Measurements from ENCODE around the gene KIDINS220. TPM values are rescaled to one million over a fixed set of nuclear protein-coding genes. Genes with fewer than 3 reads are reported as not detected.

Gene KIDINS220
- total RNA-seq, 1 donor from 2014 or later, result 96.7 TPM

DNA sequence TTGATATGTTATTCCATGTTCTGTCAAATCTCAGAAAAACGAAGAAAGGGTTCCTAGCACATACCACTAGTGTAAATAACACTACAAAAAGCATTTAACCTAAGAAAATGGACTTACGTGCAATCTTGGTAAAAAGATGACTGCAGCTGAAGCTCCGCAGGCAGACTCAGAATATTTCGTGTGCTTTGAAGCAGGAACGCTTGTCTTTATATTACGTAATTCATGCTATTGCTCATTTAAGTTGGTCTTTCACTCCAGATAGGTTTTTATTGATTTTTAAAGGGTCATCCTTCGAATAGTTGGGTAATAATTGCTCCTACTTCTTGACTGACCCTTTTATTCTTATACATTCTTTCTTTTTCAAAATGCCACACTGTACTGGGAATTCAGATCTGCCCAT, 111.6 kb downstream of the KIDINS220 start:
- Mint-ChIP-seq H3K4me1 (ENCODE audit: low read depth) (no peaks in the 10 kb centered on the region), H3K36me3 (ENCODE audit: insufficient read depth) (peaks cover 20% of the 10 kb centered on the region), H3K27me3 (no peaks in the 10 kb centered on the region), H3K4me3 (ENCODE audit: low read depth) (no peak overlapping the region), H3K27ac (no peak overlapping the region), H3K9me3 (ENCODE audit: low read depth) (no peaks in the 10 kb centered on the region)
- TF ChIP-seq, protein P1, sequence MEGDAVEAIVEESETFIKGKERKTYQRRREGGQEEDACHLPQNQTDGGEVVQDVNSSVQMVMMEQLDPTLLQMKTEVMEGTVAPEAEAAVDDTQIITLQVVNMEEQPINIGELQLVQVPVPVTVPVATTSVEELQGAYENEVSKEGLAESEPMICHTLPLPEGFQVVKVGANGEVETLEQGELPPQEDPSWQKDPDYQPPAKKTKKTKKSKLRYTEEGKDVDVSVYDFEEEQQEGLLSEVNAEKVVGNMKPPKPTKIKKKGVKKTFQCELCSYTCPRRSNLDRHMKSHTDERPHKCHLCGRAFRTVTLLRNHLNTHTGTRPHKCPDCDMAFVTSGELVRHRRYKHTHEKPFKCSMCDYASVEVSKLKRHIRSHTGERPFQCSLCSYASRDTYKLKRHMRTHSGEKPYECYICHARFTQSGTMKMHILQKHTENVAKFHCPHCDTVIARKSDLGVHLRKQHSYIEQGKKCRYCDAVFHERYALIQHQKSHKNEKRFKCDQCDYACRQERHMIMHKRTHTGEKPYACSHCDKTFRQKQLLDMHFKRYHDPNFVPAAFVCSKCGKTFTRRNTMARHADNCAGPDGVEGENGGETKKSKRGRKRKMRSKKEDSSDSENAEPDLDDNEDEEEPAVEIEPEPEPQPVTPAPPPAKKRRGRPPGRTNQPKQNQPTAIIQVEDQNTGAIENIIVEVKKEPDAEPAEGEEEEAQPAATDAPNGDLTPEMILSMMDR (IDR thresholded peaks at IDR 0.05; ENCODE audit: unreplicated experiment), result no peak
- no peak for DNase-seq (ENCODE audit: low spot score, unreplicated experiment)

DNA sequence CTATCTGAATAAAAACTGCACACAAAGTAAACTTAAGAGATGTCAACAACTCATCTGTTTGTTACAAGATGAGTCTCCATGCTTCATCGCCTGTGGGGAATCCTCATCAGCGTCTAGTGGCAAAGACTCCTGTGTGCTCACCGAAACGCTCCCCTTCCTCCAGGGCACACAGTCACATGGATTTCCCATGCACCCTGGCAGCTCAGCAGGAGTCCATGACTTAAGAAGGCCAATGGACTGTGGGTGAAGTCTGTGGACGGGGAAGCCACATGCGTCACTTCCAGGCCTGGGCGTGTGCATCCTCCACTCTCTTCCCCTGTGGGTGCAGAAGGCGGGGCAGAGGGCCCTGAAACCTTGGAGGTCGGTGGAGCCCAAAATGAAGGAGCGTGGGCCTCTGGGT, 114.4 kb downstream of the KIDINS220 start:
- no peak overlapping the region for H3K27ac Mint-ChIP-seq
- H3K4me3 Mint-ChIP-seq (ENCODE audit: low read depth), result no peak overlapping the region

DNA sequence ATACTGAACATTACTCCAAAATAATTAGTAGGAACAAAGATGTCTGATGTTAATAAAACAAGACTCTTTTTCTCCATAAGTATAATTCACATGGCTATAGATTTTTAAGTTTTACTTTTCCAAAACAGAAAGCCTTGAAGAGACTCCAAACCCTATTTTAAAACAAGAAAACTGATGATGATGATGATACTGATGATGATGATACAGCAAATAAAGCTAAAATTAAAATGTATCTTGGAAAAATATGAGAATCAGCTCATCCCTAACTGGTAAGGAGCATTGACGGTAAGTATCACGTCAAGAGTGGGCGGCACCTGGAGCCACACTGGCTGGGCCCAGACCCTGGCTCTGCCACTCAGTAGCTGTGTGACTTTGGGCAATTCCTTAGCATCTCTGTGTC, 116.0 kb downstream of the KIDINS220 start:
- Mint-ChIP-seq H3K27ac (no peak overlapping the region), H3K36me3 (ENCODE audit: insufficient read depth) (peaks cover 2% of the 10 kb centered on the region), H3K27me3 (no peaks in the 10 kb centered on the region), H3K4me1 (ENCODE audit: low read depth) (no peaks in the 10 kb centered on the region), H3K4me3 (ENCODE audit: low read depth) (no peak overlapping the region), H3K9me3 (ENCODE audit: low read depth) (no peaks in the 10 kb centered on the region)
- TF ChIP-seq, protein P1 (IDR thresholded peaks at IDR 0.05; ENCODE audit: unreplicated experiment), result no peak
- no peak for DNase-seq (ENCODE audit: low spot score, unreplicated experiment)

More for the DNA sequence above, 114.4 kb downstream of the KIDINS220 start:
- no peaks in the 10 kb centered on the region for H3K27me3 Mint-ChIP-seq
- H3K9me3 Mint-ChIP-seq (ENCODE audit: low read depth), result no peaks in the 10 kb centered on the region
- TF ChIP-seq, protein P1 (IDR thresholded peaks at IDR 0.05; ENCODE audit: unreplicated experiment), result no peak
- H3K4me1 Mint-ChIP-seq (ENCODE audit: low read depth), result no peaks in the 10 kb centered on the region
- peaks cover 2% of the 10 kb centered on the region for H3K36me3 Mint-ChIP-seq (ENCODE audit: insufficient read depth)
- DNase-seq (ENCODE audit: low spot score, unreplicated experiment), result no peak

DNA sequence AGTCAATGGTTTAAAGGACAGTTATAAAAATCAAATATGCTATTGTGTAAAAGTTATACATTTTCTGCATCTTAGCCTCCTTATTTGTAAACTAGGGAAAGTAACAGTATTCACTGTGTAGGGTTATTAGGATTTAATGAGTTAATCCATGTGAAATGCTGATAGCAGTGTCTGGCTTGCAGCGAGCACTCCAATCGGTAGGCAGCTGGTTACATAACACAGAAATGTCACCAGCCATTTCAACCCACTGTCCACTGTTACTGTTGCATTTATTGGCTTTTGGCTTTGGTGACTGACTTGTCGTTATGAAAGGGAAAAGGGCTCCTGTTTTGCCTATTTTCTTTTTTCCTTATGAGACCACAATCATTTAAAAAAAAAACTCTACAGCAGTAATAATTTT, 116.7 kb downstream of the KIDINS220 start:
- peaks cover 2% of the 10 kb centered on the region for H3K36me3 Mint-ChIP-seq (ENCODE audit: insufficient read depth)
- H3K27ac Mint-ChIP-seq, result no peak overlapping the region
- TF ChIP-seq, protein P1 (IDR thresholded peaks at IDR 0.05; ENCODE audit: unreplicated experiment), result no peak
- H3K9me3 Mint-ChIP-seq (ENCODE audit: low read depth), result peaks cover 2% of the 10 kb centered on the region
- H3K27me3 Mint-ChIP-seq, result no peaks in the 10 kb centered on the region
- no peak for DNase-seq (ENCODE audit: low spot score, unreplicated experiment)
- no peak overlapping the region for H3K4me3 Mint-ChIP-seq (ENCODE audit: low read depth)
- H3K4me1 Mint-ChIP-seq (ENCODE audit: low read depth), result no peaks in the 10 kb centered on the region

DNA sequence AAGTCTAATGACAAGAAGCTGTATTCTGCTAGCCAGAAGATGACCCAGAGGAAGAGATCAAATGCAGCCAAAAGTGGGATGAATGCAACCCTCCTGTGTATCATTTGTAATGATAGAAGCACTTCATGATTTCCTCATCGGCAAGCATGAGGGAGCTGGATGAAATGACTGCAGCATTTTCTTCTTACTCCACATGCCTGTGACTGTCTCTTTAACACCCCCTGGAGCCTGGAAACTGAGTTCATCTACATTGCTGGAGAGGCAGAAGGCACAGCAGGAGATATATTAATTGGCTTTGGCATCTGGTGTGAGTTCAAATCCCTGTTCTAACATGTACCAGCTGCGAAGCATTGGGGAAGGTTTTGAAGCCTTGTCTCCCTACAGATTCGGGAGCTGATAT, 117.9 kb downstream of the KIDINS220 start:
- no peaks in the 10 kb centered on the region for H3K36me3 Mint-ChIP-seq (ENCODE audit: insufficient read depth)

More for the DNA sequence above, 117.9 kb downstream of the KIDINS220 start:
- TF ChIP-seq, protein P1 (IDR thresholded peaks at IDR 0.05; ENCODE audit: unreplicated experiment), result no peak
- Mint-ChIP-seq H3K27ac (no peak overlapping the region), H3K4me1 (ENCODE audit: low read depth) (no peaks in the 10 kb centered on the region), H3K4me3 (ENCODE audit: low read depth) (no peak overlapping the region), H3K27me3 (no peaks in the 10 kb centered on the region), H3K9me3 (ENCODE audit: low read depth) (peaks cover 2% of the 10 kb centered on the region)
- DNase-seq (ENCODE audit: low spot score, unreplicated experiment), result no peak
